K562 (cell line): Measurements from ENCODE around the gene LRRC57. TPM values are rescaled to one million over a fixed set of nuclear protein-coding genes. Genes with fewer than 3 reads are reported as not detected.

Experiments
- ARHGAP35 ChIP-seq: fragments of 450-650 bp; IDR thresholded peaks from 2 replicates; pipeline ENCODE4 v1.6.1; 2018; ENCODE audit not compliant: partially characterized antibody
- CBX2 ChIP-seq: fragments of 200-600 bp; sonication (generic); IDR thresholded peaks from one replicate; pipeline ENCODE4 v1.6.1; 2012; ENCODE audit warnings: mild to moderate bottlenecking, low read length, inconsistent platforms; ENCODE audit not compliant: insufficient read depth, poor library complexity, severe bottlenecking
- CHD7 ChIP-seq: fragments of 200-600 bp; sonication (generic); IDR thresholded peaks from one replicate; pipeline ENCODE4 v1.6.1; 2012; ENCODE audit warnings: mild to moderate bottlenecking, low read depth, low read length, inconsistent platforms
- HNRNPLL ChIP-seq: fragments of 200-400 bp; formaldehyde crosslinking; IDR thresholded peaks from 2 replicates; pipeline ENCODE4 v1.6.1; 2017; ENCODE audit warnings: low read length, low read depth, mild to moderate bottlenecking; ENCODE audit not compliant: poor library complexity, severe bottlenecking
- KAT2B ChIP-seq: IDR thresholded peaks from one replicate; pipeline ENCODE4 v1.6.1; 2012; ENCODE audit warnings: low read depth, mild to moderate bottlenecking, control low read depth, inconsistent platforms, low read length, moderate library complexity
- KLF6 ChIP-seq: fragments of 250-450 bp; sonication (Bioruptor Pico); IDR thresholded peaks from 2 replicates; pipeline ENCODE4 v1.4.0; 2020; ENCODE audit warnings: mild to moderate bottlenecking, moderate library complexity, borderline replicate concordance
- POLR3G ChIP-seq: IDR thresholded peaks from 2 replicates; pipeline ENCODE4 v1.6.1; 2011; ENCODE audit not compliant: insufficient read length, insufficient replicate concordance; ENCODE audit errors: extremely low read depth
- RBM34 ChIP-seq: fragments of 200-400 bp; formaldehyde crosslinking; IDR thresholded peaks from 2 replicates; pipeline ENCODE4 v1.6.1; 2018; ENCODE audit warnings: low read length, borderline replicate concordance; ENCODE audit not compliant: insufficient read depth
- YY1 ChIP-seq, 3 experiments: IDR thresholded peaks; 2 replicates each; pipeline ENCODE4 v1.6.1; 2011; ENCODE audit warnings: low read length in 2 of 3, mild to moderate bottlenecking in 2 of 3, moderate library complexity in 2 of 3, borderline replicate concordance in 1 of 3, control low read depth in 1 of 3, low read depth in 1 of 3; ENCODE audit not compliant: insufficient read depth in 3 of 3, insufficient replicate concordance in 2 of 3, control insufficient read depth in 1 of 3, insufficient read length in 1 of 3; ENCODE audit errors: extremely low read depth in 1 of 3
- ZBTB34 ChIP-seq: fragments of 250-450 bp; sonication (Bioruptor Pico); IDR thresholded peaks from 2 replicates; pipeline ENCODE4 v1.8.0; 2021; ENCODE audit warnings: mild to moderate bottlenecking, moderate library complexity
- ZNF140 ChIP-seq: fragments of 250-450 bp; sonication (Bioruptor Pico); IDR thresholded peaks from 2 replicates; pipeline ENCODE4 v1.8.0; 2021; ENCODE audit warnings: moderate library complexity, mild to moderate bottlenecking, inconsistent platforms
- ZNF431 ChIP-seq: sonication (generic); formaldehyde crosslinking; IDR thresholded peaks from 2 replicates; pipeline ENCODE4 v1.8.0; 2022; ENCODE audit warnings: mild to moderate bottlenecking, missing genetic modification reagents
- ZNF644 ChIP-seq: fragments of 200-800 bp; sonication (Bioruptor generic); IDR thresholded peaks from 2 replicates; pipeline ENCODE4 v1.6.1; 2016; ENCODE audit warnings: low read depth, missing genetic modification characterization, missing compliant biosample characterization
- ZNF717 ChIP-seq: fragments of 250-450 bp; sonication (Bioruptor Pico); IDR thresholded peaks from 2 replicates; pipeline ENCODE4 v1.5.0; 2021
- polyA plus RNA-seq, 8 experiments: library from polyadenylated mRNA; depleted of rRNA in 4 of 8; stranded (reverse) in 5 of 8; unstranded in 3 of 8; fragments of >200 nt; fragmentation: Nextera tagmentation in 2 of 8; fragmentation: Illumina TruSeq in 1 of 8; extraction: Ambion mirVana in 2 of 8; extraction: Trizol in 1 of 8; gene quantifications; 2 replicates each; pipeline versions ENCODE4 v1.2.1 to v1.2.3, GENCODE V29; 2011 to 2014; ENCODE audit warnings: inconsistent platforms in 1 of 8, missing spikeins in 1 of 8
- total RNA-seq, 7 experiments: library from RNA; depleted of rRNA in 6 of 7; stranded (reverse); fragments of >200 nt in 6 of 7; fragmentation: Illumina TruSeq in 2 of 7; extraction: Trizol in 2 of 7; gene quantifications; 2 replicates each; pipeline versions ENCODE4 v1.2.1 to v1.2.3, GENCODE V29; 2011 to 2021; ENCODE audit warnings: low replicate concordance in 1 of 7

LRRC57 gene
- total and polyA plus RNA-seq, 9 of the 15 experiments (the other 6 are each of a cell fraction or from before 2014, with no cell fraction given), result 3.9 to 20.4 (median 14.8) TPM

GRCh38 chr15:42499858-42500609, 48.6 kb downstream of the LRRC57 start (continued):
- TF ChIP-seq ZNF644 (tag) (no peak), KLF6 (no peak), ZNF140 (CRISPR knock-in tag) (no peak), ZBTB34 (no peak), YY1 (IDR thresholded peaks at IDR 0.05; ENCODE audit: borderline replicate concordance in 1 of 3, control insufficient read depth in 1 of 3, extremely low read depth in 1 of 3, insufficient read depth in 3 of 3, insufficient read length in 1 of 3, insufficient replicate concordance in 2 of 3, low read depth in 1 of 3, low read length in 2 of 3) (no peak), CHD7 (no peak), ARHGAP35 (no peak), POLR3G (no peak), HNRNPLL (no peak), CBX2 (no peak), ZNF717 (CRISPR knock-in tag) (no peak), RBM34 (no peak), ZNF431 (CRISPR knock-in tag) (no peak), KAT2B (no peak)
